Gastrocnemius medialis (tissue), 4 donors: ENCODE measurements around the gene MICU1.

Source experiments
- POLR2A ChIP-seq, 2 donors: fragments of 450-650 bp; IDR thresholded peaks; one replicate each; pipeline ENCODE4 v1.6.1; 2017; ENCODE audit warnings: antibody characterized with exemption in 2 of 2, mild to moderate bottlenecking in 2 of 2, moderate library complexity in 2 of 2
- TF ChIP-seq, protein P1 (sequence below), 5 experiments: fragments of 450-650 bp in 3 of 5; fragments of 200-600 bp in 2 of 5; sonication (generic) in 2 of 5; IDR thresholded peaks in 4 of 5; conservative IDR thresholded peaks in 1 of 5; 1 replicate in 4 of 5; 2 replicates in 1 of 5; pipeline ENCODE4 v1.5.1; 2016 to 2019; ENCODE audit warnings: antibody characterized with exemption in 5 of 5, mild to moderate bottlenecking in 3 of 5, moderate library complexity in 3 of 5

DNA sequence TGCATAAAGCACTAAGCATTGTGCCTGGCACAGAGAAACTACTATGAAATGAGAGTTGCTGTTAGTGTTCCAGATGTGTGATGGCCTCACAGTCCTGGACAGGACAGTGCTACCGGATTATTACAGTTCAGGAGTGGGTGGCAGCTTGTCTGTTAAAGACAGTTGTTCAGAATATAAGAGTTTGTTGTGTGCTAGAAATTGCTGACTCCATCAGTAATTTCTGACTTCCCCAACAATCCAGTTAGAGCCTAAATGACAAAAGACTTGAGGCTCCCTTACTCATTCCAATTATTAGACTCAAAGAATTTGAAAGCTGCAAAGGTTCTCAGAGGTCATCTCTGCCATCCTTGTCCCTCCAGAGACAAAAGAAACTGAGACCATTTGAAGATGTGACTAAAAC, 236.9 kb downstream of the MICU1 start:
- TF ChIP-seq, protein P1, sequence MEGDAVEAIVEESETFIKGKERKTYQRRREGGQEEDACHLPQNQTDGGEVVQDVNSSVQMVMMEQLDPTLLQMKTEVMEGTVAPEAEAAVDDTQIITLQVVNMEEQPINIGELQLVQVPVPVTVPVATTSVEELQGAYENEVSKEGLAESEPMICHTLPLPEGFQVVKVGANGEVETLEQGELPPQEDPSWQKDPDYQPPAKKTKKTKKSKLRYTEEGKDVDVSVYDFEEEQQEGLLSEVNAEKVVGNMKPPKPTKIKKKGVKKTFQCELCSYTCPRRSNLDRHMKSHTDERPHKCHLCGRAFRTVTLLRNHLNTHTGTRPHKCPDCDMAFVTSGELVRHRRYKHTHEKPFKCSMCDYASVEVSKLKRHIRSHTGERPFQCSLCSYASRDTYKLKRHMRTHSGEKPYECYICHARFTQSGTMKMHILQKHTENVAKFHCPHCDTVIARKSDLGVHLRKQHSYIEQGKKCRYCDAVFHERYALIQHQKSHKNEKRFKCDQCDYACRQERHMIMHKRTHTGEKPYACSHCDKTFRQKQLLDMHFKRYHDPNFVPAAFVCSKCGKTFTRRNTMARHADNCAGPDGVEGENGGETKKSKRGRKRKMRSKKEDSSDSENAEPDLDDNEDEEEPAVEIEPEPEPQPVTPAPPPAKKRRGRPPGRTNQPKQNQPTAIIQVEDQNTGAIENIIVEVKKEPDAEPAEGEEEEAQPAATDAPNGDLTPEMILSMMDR (IDR thresholded peaks at IDR 0.05 in 4 of 5, conservative IDR thresholded peaks at IDR 0.05 in 1 of 5), result no peak
- TF ChIP-seq POLR2A (IDR thresholded peaks at IDR 0.05), result no peak
